NB4 (cell line): ENCODE results near the gene PDE12.

Experiments used
- DNase-seq: peaks from one replicate; pipeline ENCODE4 v3.0.0; 2010; ENCODE audit warnings: low read depth
- H3K4me3 ChIP-seq: one replicate; pipeline ENCODE4 v1.5.1; 2011; ENCODE audit warnings: mild to moderate bottlenecking, low read depth, low read length, moderate library complexity
- MAX ChIP-seq: IDR thresholded peaks from 2 replicates; pipeline ENCODE4 v1.6.1; 2011; ENCODE audit warnings: low read depth, low read length
- MYC ChIP-seq: IDR thresholded peaks from 2 replicates; pipeline ENCODE4 v1.6.1; 2011; ENCODE audit warnings: low read depth, low read length
- POLR2A ChIP-seq: IDR thresholded peaks from 2 replicates; pipeline ENCODE4 v1.6.1; 2011; ENCODE audit warnings: mild to moderate bottlenecking; ENCODE audit not compliant: insufficient read length; ENCODE audit errors: extremely low read depth
- TF ChIP-seq, protein P1 (sequence below): IDR thresholded peaks from one replicate; pipeline ENCODE4 v1.5.1; 2012; ENCODE audit warnings: low read depth, low read length

PDE12 gene

DNA sequence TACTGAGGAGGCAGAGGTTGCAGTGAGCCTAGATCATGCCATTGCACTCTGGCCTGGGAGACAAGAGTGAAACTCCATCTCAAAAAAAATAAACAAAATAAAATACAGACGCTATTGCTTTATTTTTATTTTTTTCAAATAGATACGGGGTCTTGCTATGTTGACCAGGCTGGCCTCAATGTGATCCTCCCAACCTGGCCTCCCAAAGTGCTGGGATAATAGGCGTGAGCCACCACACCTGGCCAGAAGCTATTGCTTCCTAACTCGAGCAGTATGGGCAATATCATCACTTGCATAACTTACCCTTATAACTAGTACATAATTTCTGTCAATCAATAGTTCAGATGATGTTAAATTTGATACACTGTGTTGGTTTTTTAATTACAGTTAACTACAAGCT, 38.1 kb downstream of the PDE12 start:
- peak overlapping the region; percentile 96 for H3K4me3 ChIP-seq
- TF ChIP-seq, protein P1, sequence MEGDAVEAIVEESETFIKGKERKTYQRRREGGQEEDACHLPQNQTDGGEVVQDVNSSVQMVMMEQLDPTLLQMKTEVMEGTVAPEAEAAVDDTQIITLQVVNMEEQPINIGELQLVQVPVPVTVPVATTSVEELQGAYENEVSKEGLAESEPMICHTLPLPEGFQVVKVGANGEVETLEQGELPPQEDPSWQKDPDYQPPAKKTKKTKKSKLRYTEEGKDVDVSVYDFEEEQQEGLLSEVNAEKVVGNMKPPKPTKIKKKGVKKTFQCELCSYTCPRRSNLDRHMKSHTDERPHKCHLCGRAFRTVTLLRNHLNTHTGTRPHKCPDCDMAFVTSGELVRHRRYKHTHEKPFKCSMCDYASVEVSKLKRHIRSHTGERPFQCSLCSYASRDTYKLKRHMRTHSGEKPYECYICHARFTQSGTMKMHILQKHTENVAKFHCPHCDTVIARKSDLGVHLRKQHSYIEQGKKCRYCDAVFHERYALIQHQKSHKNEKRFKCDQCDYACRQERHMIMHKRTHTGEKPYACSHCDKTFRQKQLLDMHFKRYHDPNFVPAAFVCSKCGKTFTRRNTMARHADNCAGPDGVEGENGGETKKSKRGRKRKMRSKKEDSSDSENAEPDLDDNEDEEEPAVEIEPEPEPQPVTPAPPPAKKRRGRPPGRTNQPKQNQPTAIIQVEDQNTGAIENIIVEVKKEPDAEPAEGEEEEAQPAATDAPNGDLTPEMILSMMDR, result no peak
- no peak for TF ChIP-seq MAX
- no peak for TF ChIP-seq MYC
- no peak for TF ChIP-seq POLR2A
- no peak for DNase-seq

DNA sequence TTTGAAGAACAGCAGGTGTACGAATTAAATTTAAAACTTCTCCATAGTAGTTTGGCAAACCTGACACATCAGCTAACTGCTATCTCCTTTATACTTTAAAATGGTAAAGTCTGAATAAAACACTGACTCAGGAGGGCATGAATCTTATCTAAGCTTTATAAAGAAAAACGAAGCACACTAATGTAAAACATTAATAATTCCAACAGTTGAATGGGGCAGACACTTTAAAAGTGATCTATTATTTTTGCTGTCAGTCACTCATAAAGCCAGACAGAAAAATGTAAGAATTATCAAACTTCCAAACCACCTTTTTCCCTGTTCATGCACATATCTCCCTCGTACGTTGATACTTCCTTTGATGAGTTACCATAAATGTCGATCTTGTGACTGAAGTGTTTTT, 38.5 kb downstream of the PDE12 start:
- H3K4me3 ChIP-seq, result peak overlapping the region; percentile 96
- DNase-seq, result no peak
- TF ChIP-seq MAX, result no peak
- TF ChIP-seq MYC, result no peak
- TF ChIP-seq, protein P1, result no peak
- TF ChIP-seq POLR2A, result no peak

DNA sequence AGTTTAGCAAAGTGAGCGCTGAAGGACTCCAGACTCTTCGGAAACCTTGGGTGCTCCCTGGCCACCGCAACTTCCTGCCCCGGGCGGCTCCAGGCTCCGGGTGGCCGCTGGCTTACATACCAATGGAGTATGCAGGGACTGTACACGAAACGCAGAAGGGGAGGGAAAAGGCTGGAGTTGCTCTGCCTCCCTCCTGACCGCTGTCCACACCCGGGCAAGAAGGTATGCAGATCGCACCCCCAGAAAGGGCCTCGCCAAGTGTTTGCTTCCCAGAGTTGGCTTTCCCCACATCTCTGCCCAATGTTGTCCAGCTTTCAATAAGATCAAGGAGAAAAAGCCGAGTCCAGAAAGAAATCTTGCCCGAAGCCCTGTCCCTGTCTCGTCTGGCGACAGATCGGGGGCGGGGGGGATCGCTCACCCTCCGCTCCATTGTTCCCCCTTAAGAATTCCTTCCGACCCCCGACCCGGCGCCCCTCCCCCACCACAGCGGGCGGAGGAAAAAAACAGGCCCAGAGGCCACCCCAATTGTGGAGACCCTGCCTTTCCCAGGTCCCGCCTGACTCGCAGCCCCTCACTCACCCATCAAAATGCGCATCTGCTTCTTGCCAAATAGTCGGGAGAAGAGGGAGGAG, 40.5 kb downstream of the PDE12 start:
- TF ChIP-seq POLR2A, result no peak
- TF ChIP-seq MAX, result no peak; the same call in 1 of the 2 replicates
- TF ChIP-seq, protein P1, result no peak
- no peak for TF ChIP-seq MYC
- peak overlapping the region; percentile 96 for H3K4me3 ChIP-seq
- peak; percentile 89 for DNase-seq

GRCh38 chr3:57597127-57597923, 41.3 kb downstream of the PDE12 start, which contains the start of gene ARF4:
Gene ARF4 (minus strand): TSS chr3:57597344. CDS start chr3:57597140, 204 bp downstream.
- peak; percentile 99 for DNase-seq
- TF ChIP-seq, protein P1, result no peak
- TF ChIP-seq MAX (peak; percentile 81; the same call in 1 of the 2 replicates), MYC (peak; percentile 86), POLR2A (peak; percentile 85)
- H3K4me3 ChIP-seq, result peak within 1 kb of the TSS; percentile 96

DNA sequence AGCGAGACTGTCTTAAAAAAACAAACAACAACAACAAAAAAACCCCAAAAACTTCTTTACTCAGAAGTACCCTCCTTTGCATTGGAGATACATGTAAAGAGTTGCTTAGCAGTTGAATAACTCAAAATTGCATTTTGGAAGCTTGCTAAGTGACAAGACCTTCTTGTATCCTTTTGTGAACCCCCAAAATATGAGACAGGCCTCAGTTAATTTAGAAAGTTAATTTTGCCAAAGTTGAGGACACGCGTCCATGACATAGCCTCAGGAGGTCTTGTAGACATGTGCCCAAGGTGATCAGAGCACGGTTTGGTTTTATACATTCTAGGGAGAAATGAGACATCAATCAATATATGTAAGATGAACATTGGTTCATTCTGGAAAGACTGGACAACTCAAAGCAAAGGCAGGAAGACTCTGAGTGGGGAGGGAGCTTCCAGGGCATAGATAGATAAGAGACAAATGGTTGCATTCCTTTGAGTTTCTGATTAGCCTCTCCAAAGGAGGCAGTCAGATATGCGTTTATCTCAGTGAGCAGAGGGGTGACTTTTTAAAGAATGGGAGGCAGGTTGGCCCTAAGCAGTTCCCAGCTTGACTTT, 42.8 kb downstream of the PDE12 start:
- peak overlapping the region; percentile 87 for H3K4me3 ChIP-seq
- TF ChIP-seq MAX (no peak), POLR2A (no peak), MYC (no peak)
- TF ChIP-seq, protein P1, result no peak
- DNase-seq, result peak; percentile 21
